HCT116 (cell line): ENCODE results near the gene ADAMTS19.

ENCODE experiments used
- ATF3 ChIP-seq: IDR thresholded peaks from 2 replicates; pipeline ENCODE4 v1.6.1; 2012
- CBX3 ChIP-seq: IDR thresholded peaks from 2 replicates; pipeline ENCODE4 v1.6.1; 2012; ENCODE audit warnings: low read depth
- CTCF ChIP-seq, 3 experiments: fragments of 200-600 bp in 1 of 3; sonication (generic) in 1 of 3; IDR thresholded peaks in 2 of 3; conservative IDR thresholded peaks in 1 of 3; 2 replicates each; pipeline ENCODE4 v1.5.1; 2012 to 2017; ENCODE audit warnings: low read depth in 2 of 3, low read length in 2 of 3, antibody characterized with exemption in 1 of 3, borderline replicate concordance in 1 of 3, control low read depth in 1 of 3, mild to moderate bottlenecking in 1 of 3, mixed read lengths in 1 of 3, mixed run types in 1 of 3, moderate library complexity in 1 of 3; ENCODE audit not compliant: insufficient read depth in 1 of 3
- EZH2phosphoT487 ChIP-seq: fragments of 200-600 bp; IDR thresholded peaks from 2 replicates; pipeline ENCODE4 v1.6.1; 2018; ENCODE audit warnings: antibody characterized with exemption, borderline replicate concordance
- JUND ChIP-seq: IDR thresholded peaks from 2 replicates; pipeline ENCODE4 v1.6.1; 2012
- POLR2A ChIP-seq: IDR thresholded peaks from 2 replicates; pipeline ENCODE4 v1.7.0; 2011; ENCODE audit warnings: borderline replicate concordance; ENCODE audit not compliant: insufficient read depth, insufficient read length; ENCODE audit errors: extremely low read depth
- POLR2AphosphoS5 ChIP-seq: IDR thresholded peaks from 2 replicates; pipeline ENCODE4 v1.6.1; 2011; ENCODE audit warnings: mild to moderate bottlenecking, low read depth, low read length, moderate library complexity
- TCF7L2 ChIP-seq: IDR thresholded peaks from 2 replicates; pipeline ENCODE4 v1.7.0; 2011; ENCODE audit warnings: borderline replicate concordance, inconsistent platforms; ENCODE audit not compliant: insufficient read depth, insufficient read length; ENCODE audit errors: extremely low read depth

DNA sequence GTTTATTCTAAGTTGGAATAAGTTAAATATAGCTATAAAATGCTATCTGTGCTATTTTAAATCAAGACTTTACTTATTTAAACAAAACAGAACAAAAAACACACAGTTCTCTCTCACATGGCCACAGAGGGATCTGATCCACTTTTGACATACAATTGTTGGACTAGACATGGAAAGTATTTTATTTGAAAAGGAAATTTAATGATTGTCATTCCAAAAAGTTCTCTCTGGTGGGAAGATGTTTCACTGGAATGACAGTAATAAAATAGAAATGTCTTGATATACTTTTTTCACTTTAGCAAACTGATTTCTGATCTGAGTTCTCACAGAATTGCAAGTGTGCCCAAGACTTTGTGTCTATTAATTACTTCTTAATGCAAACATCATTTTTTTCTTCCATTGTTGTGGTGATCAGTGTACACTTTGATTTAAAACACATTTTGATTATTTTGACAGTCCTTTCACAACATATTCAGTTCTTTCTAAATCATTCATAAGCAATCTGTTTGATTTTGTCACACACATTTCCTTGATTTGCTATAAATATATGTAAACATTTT, 257.7 kb downstream of the ADAMTS19 start:
- no peak for TF ChIP-seq ATF3
- no peak for TF ChIP-seq EZH2phosphoT487
- TF ChIP-seq POLR2A = no peak
- TF ChIP-seq TCF7L2 = no peak
- no peak for TF ChIP-seq CTCF (IDR thresholded peaks at IDR 0.05 in 2 of 3, conservative IDR thresholded peaks at IDR 0.05 in 1 of 3; ENCODE audit: borderline replicate concordance in 1 of 3, insufficient read depth in 1 of 3, low read depth in 2 of 3, low read length in 2 of 3)
- TF ChIP-seq JUND = no peak
- TF ChIP-seq CBX3 = no peak
- no peak for TF ChIP-seq POLR2AphosphoS5
